NB4 (cell line): ENCODE data around the gene PROM1.

Source experiments
- DNase-seq: peaks from one replicate; pipeline ENCODE4 v3.0.0; 2010; ENCODE audit warnings: low read depth
- H3K4me3 ChIP-seq: one replicate; pipeline ENCODE4 v1.5.1; 2011; ENCODE audit warnings: mild to moderate bottlenecking, low read depth, low read length, moderate library complexity
- MYC ChIP-seq: IDR thresholded peaks from 2 replicates; pipeline ENCODE4 v1.6.1; 2011; ENCODE audit warnings: low read depth, low read length
- POLR2A ChIP-seq: IDR thresholded peaks from 2 replicates; pipeline ENCODE4 v1.6.1; 2011; ENCODE audit warnings: mild to moderate bottlenecking; ENCODE audit not compliant: insufficient read length; ENCODE audit errors: extremely low read depth
- TF ChIP-seq, protein P1 (sequence below): IDR thresholded peaks from 2 replicates; pipeline ENCODE4 v1.6.1; 2011; ENCODE audit warnings: low read depth, low read length
- TF ChIP-seq, protein P2 (sequence below): IDR thresholded peaks from one replicate; pipeline ENCODE4 v1.5.1; 2012; ENCODE audit warnings: low read depth, low read length

PROM1 gene

DNA sequence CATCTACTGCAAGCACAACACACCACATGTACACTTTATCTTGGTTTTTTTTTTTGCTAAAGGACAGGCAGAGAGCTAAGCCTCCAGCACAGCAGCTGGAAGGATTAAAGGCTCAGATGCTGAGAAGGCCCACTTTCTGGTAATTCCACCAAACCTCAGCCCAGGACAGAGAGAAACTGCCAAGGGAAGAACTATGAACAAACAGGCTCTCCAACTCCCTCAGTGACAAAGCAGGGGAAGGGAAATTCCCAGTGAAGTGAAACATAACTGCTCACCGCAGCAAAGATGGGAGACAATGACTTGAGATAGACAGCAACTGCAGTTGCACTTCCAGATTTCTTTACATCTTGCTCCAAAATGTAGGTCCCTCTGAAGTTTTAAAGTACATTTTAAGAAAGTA, 4.8 kb downstream of the PROM1 start:
- no peak overlapping the region for H3K4me3 ChIP-seq
- no peak for TF ChIP-seq MYC
- TF ChIP-seq, protein P1, sequence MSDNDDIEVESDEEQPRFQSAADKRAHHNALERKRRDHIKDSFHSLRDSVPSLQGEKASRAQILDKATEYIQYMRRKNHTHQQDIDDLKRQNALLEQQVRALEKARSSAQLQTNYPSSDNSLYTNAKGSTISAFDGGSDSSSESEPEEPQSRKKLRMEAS = no peak
- TF ChIP-seq, protein P2, sequence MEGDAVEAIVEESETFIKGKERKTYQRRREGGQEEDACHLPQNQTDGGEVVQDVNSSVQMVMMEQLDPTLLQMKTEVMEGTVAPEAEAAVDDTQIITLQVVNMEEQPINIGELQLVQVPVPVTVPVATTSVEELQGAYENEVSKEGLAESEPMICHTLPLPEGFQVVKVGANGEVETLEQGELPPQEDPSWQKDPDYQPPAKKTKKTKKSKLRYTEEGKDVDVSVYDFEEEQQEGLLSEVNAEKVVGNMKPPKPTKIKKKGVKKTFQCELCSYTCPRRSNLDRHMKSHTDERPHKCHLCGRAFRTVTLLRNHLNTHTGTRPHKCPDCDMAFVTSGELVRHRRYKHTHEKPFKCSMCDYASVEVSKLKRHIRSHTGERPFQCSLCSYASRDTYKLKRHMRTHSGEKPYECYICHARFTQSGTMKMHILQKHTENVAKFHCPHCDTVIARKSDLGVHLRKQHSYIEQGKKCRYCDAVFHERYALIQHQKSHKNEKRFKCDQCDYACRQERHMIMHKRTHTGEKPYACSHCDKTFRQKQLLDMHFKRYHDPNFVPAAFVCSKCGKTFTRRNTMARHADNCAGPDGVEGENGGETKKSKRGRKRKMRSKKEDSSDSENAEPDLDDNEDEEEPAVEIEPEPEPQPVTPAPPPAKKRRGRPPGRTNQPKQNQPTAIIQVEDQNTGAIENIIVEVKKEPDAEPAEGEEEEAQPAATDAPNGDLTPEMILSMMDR = no peak
- TF ChIP-seq POLR2A = no peak
- no peak for DNase-seq

DNA sequence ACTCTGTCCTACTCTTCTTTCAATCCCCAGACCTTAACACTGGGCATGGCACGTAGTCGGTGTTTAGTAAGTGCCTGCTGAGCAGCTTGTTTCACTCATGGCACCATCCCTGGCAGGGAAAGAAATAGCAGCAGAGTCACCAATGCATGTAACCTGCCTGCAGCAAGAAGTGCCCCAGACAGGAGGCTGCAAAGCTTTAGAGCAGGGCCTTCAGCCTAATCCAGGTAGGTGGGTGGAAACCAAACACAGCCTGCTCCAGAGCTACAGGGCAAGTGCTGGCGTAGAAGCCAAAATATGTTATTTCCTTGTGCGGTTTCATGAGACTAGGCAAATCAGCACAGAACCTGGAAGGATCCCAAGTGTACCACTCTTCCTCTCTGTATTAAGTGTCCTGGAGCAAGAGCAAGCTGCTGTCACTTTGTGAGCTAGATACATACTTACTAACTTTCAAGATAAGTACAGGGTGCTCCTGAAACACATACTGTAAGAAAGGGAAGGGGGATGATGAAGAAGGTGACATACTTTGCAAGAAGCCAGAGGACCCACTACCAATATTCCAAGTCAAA, 5.5 kb downstream of the PROM1 start:
- TF ChIP-seq, protein P2 = no peak
- TF ChIP-seq, protein P1 = no peak
- TF ChIP-seq POLR2A (no peak), MYC (no peak)
- DNase-seq = no peak
- H3K4me3 ChIP-seq = no peak overlapping the region

DNA sequence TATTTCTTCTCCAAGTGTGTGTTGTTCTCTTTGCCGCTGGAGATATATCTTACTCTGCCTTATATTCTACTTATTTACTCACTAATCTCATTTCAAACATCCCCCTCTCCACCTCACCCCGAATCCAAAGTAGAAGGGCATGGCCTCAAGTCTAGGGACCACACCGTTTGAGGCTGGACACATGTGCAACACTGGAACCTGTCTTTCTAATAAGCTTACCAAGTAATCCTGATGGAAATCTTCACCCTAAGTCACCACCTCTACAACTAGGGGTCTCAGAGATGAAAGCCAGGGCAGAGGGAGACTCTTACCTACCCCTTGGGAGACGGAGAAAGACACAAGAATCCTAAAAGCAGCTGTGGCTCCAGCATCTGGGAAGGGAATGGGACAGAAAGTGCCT, 6.0 kb downstream of the PROM1 start:
- DNase-seq = no peak
- no peak for TF ChIP-seq POLR2A
- TF ChIP-seq, protein P1 = no peak
- TF ChIP-seq MYC = no peak
- TF ChIP-seq, protein P2 = no peak
- H3K4me3 ChIP-seq = no peak overlapping the region

DNA sequence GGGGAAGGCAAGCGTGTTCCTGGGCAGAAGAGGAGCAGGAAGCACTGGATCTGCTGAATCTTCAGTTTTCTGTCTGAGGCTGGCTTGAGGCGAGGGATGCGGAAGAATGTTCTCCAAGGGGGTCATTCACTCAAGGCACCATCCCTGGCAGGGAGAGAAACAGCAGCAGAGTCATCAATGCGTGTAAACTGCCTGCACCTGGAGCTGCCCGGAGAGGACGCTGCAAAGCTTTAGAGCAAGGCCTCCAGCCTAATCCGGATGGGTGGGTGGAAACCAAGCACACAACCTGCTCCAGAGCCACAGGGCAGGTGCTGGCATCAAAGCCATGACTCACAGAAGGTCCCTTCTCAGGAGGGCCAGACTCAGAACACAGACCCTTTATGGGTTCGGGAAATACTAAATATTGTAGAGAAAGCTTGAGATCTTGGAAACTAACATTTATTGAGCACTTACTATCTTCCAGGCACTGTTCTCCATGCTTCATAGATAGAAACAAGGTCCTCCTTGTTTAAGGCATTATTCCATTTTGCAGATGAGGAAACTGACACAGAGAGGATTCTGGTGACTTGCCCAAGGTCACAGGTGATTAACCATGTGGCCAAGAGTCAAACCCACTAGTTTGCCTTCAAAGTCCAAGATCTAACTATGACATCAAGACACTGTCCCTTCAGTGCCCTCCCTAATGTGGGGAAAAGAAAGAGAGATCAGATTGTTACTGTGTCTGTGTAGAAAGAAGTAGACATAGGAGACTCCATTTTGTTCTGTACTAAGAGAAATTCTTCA, 7.7 kb downstream of the PROM1 start:
- H3K4me3 ChIP-seq = no peak overlapping the region
- no peak for DNase-seq
- TF ChIP-seq, protein P1 = no peak
- TF ChIP-seq POLR2A (no peak), MYC (no peak)
- TF ChIP-seq, protein P2 = no peak

DNA sequence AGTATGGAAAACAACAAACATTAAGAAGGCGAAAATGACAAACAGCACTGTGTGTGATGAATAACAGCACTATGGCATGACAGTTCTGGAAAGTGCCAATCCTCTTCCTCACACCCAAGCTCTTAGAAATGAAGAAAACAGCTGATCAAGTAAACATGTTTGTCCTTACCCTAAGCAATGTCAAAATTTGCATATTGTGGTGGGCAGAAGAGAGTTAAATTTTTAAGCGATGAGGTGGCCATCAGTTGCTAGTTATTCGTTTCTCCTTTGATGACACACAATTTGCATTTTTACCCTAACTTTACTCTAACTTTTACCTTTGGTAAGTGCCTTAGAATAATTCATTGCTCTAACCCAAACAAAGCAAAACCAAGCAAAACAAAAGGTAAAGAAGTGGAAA, 8.8 kb downstream of the PROM1 start:
- no peak for DNase-seq
- TF ChIP-seq, protein P1 = no peak
- TF ChIP-seq MYC = no peak
- no peak for TF ChIP-seq POLR2A
- TF ChIP-seq, protein P2 = no peak
- no peak overlapping the region for H3K4me3 ChIP-seq
